Measurements from ENCODE around the gene SLC25A23.

SLC25A23 gene

GRCh38 chr19:6392221-6393073 is 67.1 kb downstream of the SLC25A23 start:
- Histone ChIP-seq H3K4me1 (ENCODE audit: insufficient read depth, low read length) (peaks cover 16% of the 10 kb centered on the region), H3K36me3 (ENCODE audit: insufficient read depth, low read length) (peaks cover 38% of the 10 kb centered on the region), H3K4me3 (ENCODE audit: low read length) (peak overlapping the region; percentile 95), H3K27ac (ENCODE audit: low read depth, low read length) (peak overlapping the region; percentile 95), H3K9me3 (ENCODE audit: insufficient read depth, low read depth, low read length) (no peaks in the 10 kb centered on the region), H3K27me3 (ENCODE audit: insufficient read depth, low read length) (no peaks in the 10 kb centered on the region), H3K9ac (ENCODE audit: low read depth, low read length) (peak overlapping the region; percentile 83)
- 9% methylated on average over 30 of the region's 30 CpGs for WGBS
